A549 treated with AZD2906 at 1 μM for 4 hours (cell line): Measurements from ENCODE around the gene STK32C. TPM values are rescaled to one million over a fixed set of nuclear protein-coding genes. Genes with fewer than 3 reads are reported as not detected.

ENCODE experiments used
- total RNA-seq: library from RNA; stranded (reverse); fragments of 200-300 nt; extraction: Qiagen RNA extraction; gene quantifications from 5 replicates; pipeline ENCODE4 v1.2.3, GENCODE V29; 2022

STK32C gene
- 35.3 to 50.2 TPM (median 47.3 TPM) in 5 replicates for total RNA-seq

GRCh38 chr10:132307823-132308586, at the start of gene STK32C:
TSS of gene STK32C (minus strand) at chr10:132307950. CDS start at chr10:132307833, 117 bp downstream.

GRCh38 chr10:132331601-132332432, 24.1 kb upstream of the STK32C start, which contains the start of gene LRRC27:
TSS of gene LRRC27 (plus strand) at chr10:132332193. CDS start at chr10:132333525, 1,332 bp downstream.

GRCh38 chr10:132186488-132187429, 121.0 kb downstream of the STK32C start, which contains the start of gene DPYSL4:
TSS of gene DPYSL4 (plus strand) at chr10:132186948. CDS start at chr10:132187064, 116 bp downstream.

Other genes starting within 250 kb of the STK32C start
- gene JAKMIP3, start 242.0 kb downstream of the STK32C start, total RNA-seq, result 0.68 to 1.1 TPM (median 1.00 TPM) in 5 replicates
- gene DPYSL4, start 121.0 kb downstream of the STK32C start, total RNA-seq, result 15.3 to 20.4 TPM (median 19.3 TPM) in 5 replicates
- gene LRRC27, start 24.2 kb upstream of the STK32C start, total RNA-seq, result 5.0 to 6.4 TPM (median 5.4 TPM) in 5 replicates
- gene PWWP2B, start 89.2 kb upstream of the STK32C start, total RNA-seq, result 13.1 to 18.8 TPM (median 18.4 TPM) in 5 replicates
- gene INPP5A, start 229.8 kb upstream of the STK32C start, total RNA-seq, result 12.2 to 13.8 TPM (median 13.0 TPM) in 5 replicates